Measurements from ENCODE around the gene HIP1R.

Gene HIP1R

DNA sequence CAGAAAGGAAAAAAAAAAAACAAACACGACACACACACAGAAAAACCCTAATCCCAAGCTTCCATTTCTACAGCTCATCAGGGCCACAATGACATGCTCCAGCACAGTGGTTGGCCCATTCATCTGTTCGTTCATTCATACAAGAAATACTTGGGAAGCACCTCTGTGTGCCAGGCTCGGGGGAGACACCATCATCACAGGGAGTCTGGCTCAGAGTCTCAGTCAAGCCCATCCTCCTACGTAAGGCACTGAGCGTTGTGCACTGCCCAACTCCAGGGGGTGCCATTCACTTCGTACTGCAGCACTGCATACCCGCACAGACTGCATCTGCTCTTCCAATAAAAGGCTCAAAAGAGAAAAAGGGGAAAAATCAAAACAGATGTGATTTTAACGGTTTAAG, 45.4 kb downstream of the HIP1R start (continued):
- TF ChIP-seq ZNF777 (tag by site-specific recombination; IDR thresholded peaks at IDR 0.05; ENCODE audit: borderline replicate concordance) (no peak), ZNF23 (tag by site-specific recombination; IDR thresholded peaks at IDR 0.05; ENCODE audit: borderline replicate concordance) (no peak), BCL11B (tag by site-specific recombination; IDR thresholded peaks at IDR 0.05; ENCODE audit: low read depth) (no peak), ZNF335 (tag by site-specific recombination; conservative IDR thresholded peaks at IDR 0.05) (0 out of 2 replicates have a peak, but pooled peaks have one; percentile 12), ZNF585B (tag by site-specific recombination; IDR thresholded peaks at IDR 0.05) (no peak), ZNF146 (tag by site-specific recombination; IDR thresholded peaks at IDR 0.05) (no peak), ZNF112 (tag by site-specific recombination; IDR thresholded peaks at IDR 0.05) (no peak), ZNF549 (tag by site-specific recombination; IDR thresholded peaks at IDR 0.05) (no peak), ZNF830 (tag by site-specific recombination; IDR thresholded peaks at IDR 0.05; ENCODE audit: low read depth) (no peak), ZNF140 (tag by site-specific recombination; IDR thresholded peaks at IDR 0.05) (no peak), ZFP37 (tag by site-specific recombination; IDR thresholded peaks at IDR 0.05) (no peak), ZNF404 (tag by site-specific recombination; IDR thresholded peaks at IDR 0.05) (no peak), GFI1B (tag by site-specific recombination; IDR thresholded peaks at IDR 0.05) (no peak), ZNF501 (tag by site-specific recombination; IDR thresholded peaks at IDR 0.05) (no peak), ZNF24 (tag by site-specific recombination; IDR thresholded peaks at IDR 0.05) (peak; percentile 54; the same call in 1 of the 2 replicates), SP2 (tag by site-specific recombination; IDR thresholded peaks at IDR 0.05) (no peak)
- TF ChIP-seq, protein P1, sequence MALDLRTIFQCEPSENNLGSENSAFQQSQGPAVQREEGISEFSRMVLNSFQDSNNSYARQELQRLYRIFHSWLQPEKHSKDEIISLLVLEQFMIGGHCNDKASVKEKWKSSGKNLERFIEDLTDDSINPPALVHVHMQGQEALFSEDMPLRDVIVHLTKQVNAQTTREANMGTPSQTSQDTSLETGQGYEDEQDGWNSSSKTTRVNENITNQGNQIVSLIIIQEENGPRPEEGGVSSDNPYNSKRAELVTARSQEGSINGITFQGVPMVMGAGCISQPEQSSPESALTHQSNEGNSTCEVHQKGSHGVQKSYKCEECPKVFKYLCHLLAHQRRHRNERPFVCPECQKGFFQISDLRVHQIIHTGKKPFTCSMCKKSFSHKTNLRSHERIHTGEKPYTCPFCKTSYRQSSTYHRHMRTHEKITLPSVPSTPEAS (tag by site-specific recombination; IDR thresholded peaks at IDR 0.05), result no peak; the same call in none of the 2 replicates
- TF ChIP-seq, protein P2, sequence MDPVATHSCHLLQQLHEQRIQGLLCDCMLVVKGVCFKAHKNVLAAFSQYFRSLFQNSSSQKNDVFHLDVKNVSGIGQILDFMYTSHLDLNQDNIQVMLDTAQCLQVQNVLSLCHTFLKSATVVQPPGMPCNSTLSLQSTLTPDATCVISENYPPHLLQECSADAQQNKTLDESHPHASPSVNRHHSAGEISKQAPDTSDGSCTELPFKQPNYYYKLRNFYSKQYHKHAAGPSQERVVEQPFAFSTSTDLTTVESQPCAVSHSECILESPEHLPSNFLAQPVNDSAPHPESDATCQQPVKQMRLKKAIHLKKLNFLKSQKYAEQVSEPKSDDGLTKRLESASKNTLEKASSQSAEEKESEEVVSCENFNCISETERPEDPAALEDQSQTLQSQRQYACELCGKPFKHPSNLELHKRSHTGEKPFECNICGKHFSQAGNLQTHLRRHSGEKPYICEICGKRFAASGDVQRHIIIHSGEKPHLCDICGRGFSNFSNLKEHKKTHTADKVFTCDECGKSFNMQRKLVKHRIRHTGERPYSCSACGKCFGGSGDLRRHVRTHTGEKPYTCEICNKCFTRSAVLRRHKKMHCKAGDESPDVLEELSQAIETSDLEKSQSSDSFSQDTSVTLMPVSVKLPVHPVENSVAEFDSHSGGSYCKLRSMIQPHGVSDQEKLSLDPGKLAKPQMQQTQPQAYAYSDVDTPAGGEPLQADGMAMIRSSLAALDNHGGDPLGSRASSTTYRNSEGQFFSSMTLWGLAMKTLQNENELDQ (tag by site-specific recombination; IDR thresholded peaks at IDR 0.05; ENCODE audit: low read depth), result no peak
- TF ChIP-seq, protein P3, sequence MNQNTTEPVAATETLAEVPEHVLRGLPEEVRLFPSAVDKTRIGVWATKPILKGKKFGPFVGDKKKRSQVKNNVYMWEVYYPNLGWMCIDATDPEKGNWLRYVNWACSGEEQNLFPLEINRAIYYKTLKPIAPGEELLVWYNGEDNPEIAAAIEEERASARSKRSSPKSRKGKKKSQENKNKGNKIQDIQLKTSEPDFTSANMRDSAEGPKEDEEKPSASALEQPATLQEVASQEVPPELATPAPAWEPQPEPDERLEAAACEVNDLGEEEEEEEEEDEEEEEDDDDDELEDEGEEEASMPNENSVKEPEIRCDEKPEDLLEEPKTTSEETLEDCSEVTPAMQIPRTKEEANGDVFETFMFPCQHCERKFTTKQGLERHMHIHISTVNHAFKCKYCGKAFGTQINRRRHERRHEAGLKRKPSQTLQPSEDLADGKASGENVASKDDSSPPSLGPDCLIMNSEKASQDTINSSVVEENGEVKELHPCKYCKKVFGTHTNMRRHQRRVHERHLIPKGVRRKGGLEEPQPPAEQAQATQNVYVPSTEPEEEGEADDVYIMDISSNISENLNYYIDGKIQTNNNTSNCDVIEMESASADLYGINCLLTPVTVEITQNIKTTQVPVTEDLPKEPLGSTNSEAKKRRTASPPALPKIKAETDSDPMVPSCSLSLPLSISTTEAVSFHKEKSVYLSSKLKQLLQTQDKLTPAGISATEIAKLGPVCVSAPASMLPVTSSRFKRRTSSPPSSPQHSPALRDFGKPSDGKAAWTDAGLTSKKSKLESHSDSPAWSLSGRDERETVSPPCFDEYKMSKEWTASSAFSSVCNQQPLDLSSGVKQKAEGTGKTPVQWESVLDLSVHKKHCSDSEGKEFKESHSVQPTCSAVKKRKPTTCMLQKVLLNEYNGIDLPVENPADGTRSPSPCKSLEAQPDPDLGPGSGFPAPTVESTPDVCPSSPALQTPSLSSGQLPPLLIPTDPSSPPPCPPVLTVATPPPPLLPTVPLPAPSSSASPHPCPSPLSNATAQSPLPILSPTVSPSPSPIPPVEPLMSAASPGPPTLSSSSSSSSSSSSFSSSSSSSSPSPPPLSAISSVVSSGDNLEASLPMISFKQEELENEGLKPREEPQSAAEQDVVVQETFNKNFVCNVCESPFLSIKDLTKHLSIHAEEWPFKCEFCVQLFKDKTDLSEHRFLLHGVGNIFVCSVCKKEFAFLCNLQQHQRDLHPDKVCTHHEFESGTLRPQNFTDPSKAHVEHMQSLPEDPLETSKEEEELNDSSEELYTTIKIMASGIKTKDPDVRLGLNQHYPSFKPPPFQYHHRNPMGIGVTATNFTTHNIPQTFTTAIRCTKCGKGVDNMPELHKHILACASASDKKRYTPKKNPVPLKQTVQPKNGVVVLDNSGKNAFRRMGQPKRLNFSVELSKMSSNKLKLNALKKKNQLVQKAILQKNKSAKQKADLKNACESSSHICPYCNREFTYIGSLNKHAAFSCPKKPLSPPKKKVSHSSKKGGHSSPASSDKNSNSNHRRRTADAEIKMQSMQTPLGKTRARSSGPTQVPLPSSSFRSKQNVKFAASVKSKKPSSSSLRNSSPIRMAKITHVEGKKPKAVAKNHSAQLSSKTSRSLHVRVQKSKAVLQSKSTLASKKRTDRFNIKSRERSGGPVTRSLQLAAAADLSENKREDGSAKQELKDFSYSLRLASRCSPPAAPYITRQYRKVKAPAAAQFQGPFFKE (tag by site-specific recombination; IDR thresholded peaks at IDR 0.05; ENCODE audit: borderline replicate concordance), result no peak
- TF ChIP-seq, protein P4, sequence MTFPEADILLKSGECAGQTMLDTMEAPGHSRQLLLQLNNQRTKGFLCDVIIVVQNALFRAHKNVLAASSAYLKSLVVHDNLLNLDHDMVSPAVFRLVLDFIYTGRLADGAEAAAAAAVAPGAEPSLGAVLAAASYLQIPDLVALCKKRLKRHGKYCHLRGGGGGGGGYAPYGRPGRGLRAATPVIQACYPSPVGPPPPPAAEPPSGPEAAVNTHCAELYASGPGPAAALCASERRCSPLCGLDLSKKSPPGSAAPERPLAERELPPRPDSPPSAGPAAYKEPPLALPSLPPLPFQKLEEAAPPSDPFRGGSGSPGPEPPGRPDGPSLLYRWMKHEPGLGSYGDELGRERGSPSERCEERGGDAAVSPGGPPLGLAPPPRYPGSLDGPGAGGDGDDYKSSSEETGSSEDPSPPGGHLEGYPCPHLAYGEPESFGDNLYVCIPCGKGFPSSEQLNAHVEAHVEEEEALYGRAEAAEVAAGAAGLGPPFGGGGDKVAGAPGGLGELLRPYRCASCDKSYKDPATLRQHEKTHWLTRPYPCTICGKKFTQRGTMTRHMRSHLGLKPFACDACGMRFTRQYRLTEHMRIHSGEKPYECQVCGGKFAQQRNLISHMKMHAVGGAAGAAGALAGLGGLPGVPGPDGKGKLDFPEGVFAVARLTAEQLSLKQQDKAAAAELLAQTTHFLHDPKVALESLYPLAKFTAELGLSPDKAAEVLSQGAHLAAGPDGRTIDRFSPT (tag by site-specific recombination; IDR thresholded peaks at IDR 0.05), result no peak
- TF ChIP-seq, protein P5, sequence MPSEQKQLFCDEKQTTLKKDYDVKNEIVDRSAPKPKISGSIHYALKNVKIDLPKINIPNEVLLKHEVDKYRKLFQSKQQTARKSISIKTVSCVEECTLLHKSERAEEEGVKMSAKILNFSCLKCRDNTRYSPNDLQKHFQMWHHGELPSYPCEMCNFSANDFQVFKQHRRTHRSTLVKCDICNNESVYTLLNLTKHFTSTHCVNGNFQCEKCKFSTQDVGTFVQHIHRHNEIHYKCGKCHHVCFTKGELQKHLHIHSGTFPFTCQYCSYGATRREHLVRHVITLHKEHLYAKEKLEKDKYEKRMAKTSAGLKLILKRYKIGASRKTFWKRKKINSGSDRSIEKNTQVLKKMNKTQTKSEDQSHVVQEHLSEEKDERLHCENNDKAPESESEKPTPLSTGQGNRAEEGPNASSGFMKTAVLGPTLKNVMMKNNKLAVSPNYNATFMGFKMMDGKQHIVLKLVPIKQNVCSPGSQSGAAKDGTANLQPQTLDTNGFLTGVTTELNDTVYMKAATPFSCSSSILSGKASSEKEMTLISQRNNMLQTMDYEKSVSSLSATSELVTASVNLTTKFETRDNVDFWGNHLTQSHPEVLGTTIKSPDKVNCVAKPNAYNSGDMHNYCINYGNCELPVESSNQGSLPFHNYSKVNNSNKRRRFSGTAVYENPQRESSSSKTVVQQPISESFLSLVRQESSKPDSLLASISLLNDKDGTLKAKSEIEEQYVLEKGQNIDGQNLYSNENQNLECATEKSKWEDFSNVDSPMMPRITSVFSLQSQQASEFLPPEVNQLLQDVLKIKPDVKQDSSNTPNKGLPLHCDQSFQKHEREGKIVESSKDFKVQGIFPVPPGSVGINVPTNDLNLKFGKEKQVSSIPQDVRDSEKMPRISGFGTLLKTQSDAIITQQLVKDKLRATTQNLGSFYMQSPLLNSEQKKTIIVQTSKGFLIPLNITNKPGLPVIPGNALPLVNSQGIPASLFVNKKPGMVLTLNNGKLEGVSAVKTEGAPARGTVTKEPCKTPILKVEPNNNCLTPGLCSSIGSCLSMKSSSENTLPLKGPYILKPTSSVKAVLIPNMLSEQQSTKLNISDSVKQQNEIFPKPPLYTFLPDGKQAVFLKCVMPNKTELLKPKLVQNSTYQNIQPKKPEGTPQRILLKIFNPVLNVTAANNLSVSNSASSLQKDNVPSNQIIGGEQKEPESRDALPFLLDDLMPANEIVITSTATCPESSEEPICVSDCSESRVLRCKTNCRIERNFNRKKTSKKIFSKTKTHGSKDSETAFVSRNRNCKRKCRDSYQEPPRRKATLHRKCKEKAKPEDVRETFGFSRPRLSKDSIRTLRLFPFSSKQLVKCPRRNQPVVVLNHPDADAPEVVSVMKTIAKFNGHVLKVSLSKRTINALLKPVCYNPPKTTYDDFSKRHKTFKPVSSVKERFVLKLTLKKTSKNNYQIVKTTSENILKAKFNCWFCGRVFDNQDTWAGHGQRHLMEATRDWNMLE (tag by site-specific recombination; conservative IDR thresholded peaks at IDR 0.05; ENCODE audit: low read depth), result no peak
- TF ChIP-seq, protein P6, sequence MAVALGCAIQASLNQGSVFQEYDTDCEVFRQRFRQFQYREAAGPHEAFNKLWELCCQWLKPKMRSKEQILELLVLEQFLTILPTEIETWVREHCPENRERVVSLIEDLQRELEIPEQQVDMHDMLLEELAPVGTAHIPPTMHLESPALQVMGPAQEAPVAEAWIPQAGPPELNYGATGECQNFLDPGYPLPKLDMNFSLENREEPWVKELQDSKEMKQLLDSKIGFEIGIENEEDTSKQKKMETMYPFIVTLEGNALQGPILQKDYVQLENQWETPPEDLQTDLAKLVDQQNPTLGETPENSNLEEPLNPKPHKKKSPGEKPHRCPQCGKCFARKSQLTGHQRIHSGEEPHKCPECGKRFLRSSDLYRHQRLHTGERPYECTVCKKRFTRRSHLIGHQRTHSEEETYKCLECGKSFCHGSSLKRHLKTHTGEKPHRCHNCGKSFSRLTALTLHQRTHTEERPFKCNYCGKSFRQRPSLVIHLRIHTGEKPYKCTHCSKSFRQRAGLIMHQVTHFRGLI (tag by site-specific recombination; IDR thresholded peaks at IDR 0.05), result peak; percentile 65; the same call in 1 of the 2 replicates

Measured in HEK293 (cell line).